Retina (tissue), 1 donor: ENCODE measurements around the gene DNAI1.

Experiments
- DNase-seq: peaks from one replicate; pipeline ENCODE4 v3.0.0-alpha.2; 2016

Gene DNAI1

GRCh38 chr9:34546834-34547827 is 88.5 kb downstream of the DNAI1 start:
- peak; percentile 74 for DNase-seq

GRCh38 chr9:34547960-34548611 is 89.5 kb downstream of the DNAI1 start:
- peak; percentile 90 for DNase-seq

- DNase-seq: no peak
Measured at GRCh38 chr9:34549407-34549732, 90.8 kb downstream of the DNAI1 start.

- DNase-seq: no peak
Measured at GRCh38 chr9:34550016-34550680, 91.5 kb downstream of the DNAI1 start.

GRCh38 chr9:34550681-34551270 is 92.2 kb downstream of the DNAI1 start:
- no peak for DNase-seq

- no peak for DNase-seq
Measured at GRCh38 chr9:34551751-34552605, 93.4 kb downstream of the DNAI1 start.

GRCh38 chr9:34552606-34552981 is 94.0 kb downstream of the DNAI1 start:
- no peak for DNase-seq

GRCh38 chr9:34552986-34553385 is 94.4 kb downstream of the DNAI1 start:
- DNase-seq: no peak

GRCh38 chr9:34553511-34554021 is 95.0 kb downstream of the DNAI1 start:
- DNase-seq: peak; percentile 49

- peak; percentile 50 for DNase-seq
Measured at GRCh38 chr9:34554211-34555001, 95.8 kb downstream of the DNAI1 start.

- peak; percentile 64 for DNase-seq
Measured at GRCh38 chr9:34555002-34555348, 96.4 kb downstream of the DNAI1 start.

- no peak for DNase-seq
Measured at GRCh38 chr9:34555500-34555899, 96.9 kb downstream of the DNAI1 start.

- no peak for DNase-seq
Measured at GRCh38 chr9:34555936-34556525, 97.4 kb downstream of the DNAI1 start.

- DNase-seq: no peak
Measured at GRCh38 chr9:34556949-34557348, 98.3 kb downstream of the DNAI1 start.

- no peak for DNase-seq
Measured at GRCh38 chr9:34557426-34558321, 99.1 kb downstream of the DNAI1 start.

- DNase-seq: no peak
Measured at GRCh38 chr9:34558364-34558763, 99.8 kb downstream of the DNAI1 start.

- peak; percentile 47 for DNase-seq
Measured at GRCh38 chr9:34558919-34559623, 100.5 kb downstream of the DNAI1 start.

- DNase-seq: peak; percentile 61
Measured at GRCh38 chr9:34559624-34560455, 101.2 kb downstream of the DNAI1 start.
